Sigmoid colon (tissue), 7 donors: ENCODE data around the gene TRAPPC5. TPM values are rescaled to one million over a fixed set of nuclear protein-coding genes. Genes with fewer than 3 reads are reported as not detected.

Source experiments
- DNase-seq: peaks from one replicate; pipeline ENCODE4 v3.0.0-alpha.2; 2019
- H3K27ac ChIP-seq, 4 donors: fragments of 200-600 bp; sonication (generic); one replicate each; pipeline ENCODE4 v1.5.1; 2016 to 2019; ENCODE audit warnings: mild to moderate bottlenecking in 1 of 4
- H3K27me3 ChIP-seq, 3 donors: fragments of 200-600 bp; sonication (generic); one replicate each; pipeline ENCODE4 v1.5.1; 2019; ENCODE audit warnings: mild to moderate bottlenecking in 1 of 3
- H3K36me3 ChIP-seq, 4 donors: fragments of 200-600 bp; sonication (generic); one replicate each; pipeline ENCODE4 v1.5.1; 2016 to 2019
- H3K4me1 ChIP-seq, 4 donors: fragments of 200-600 bp; sonication (generic); one replicate each; pipeline ENCODE4 v1.5.1; 2017 to 2019
- H3K4me3 ChIP-seq, 4 donors: fragments of 200-600 bp; sonication (generic); one replicate each; pipeline ENCODE4 v1.5.1; 2017 to 2019; ENCODE audit warnings: mild to moderate bottlenecking in 2 of 4, moderate library complexity in 1 of 4
- H3K9me3 ChIP-seq, 4 donors: fragments of 200-600 bp in 3 of 4; sonication (generic) in 3 of 4; one replicate each; pipeline versions ENCODE4 v1.5.1 to v1.6.1; 2013 to 2019
- EP300 ChIP-seq, 4 donors: sonication (generic); formaldehyde crosslinking; IDR thresholded peaks; one replicate each; pipeline ENCODE4 v1.6.1; 2017; ENCODE audit warnings: antibody characterized with exemption in 4 of 4
- POLR2A ChIP-seq, 2 donors: fragments of 450-650 bp; IDR thresholded peaks; one replicate each; pipeline ENCODE4 v1.6.1; 2016; ENCODE audit warnings: antibody characterized with exemption in 2 of 2, mild to moderate bottlenecking in 2 of 2, moderate library complexity in 2 of 2
- POLR2AphosphoS5 ChIP-seq, 4 donors: sonication (generic); formaldehyde crosslinking; IDR thresholded peaks; one replicate each; pipeline ENCODE4 v1.6.1; 2017; ENCODE audit warnings: antibody characterized with exemption in 4 of 4
- WGBS, 2 donors: extraction: QIAGEN DNeasy Blood & Tissue Kit; methylation state at CpG; one replicate each; pipeline ENCODE4 v1.1.7; 2013; 5-methylcytosine and 5-hydroxymethylcytosine counted together
- intact Hi-C: fragments of 100-400 bp; cut with DNase I; formaldehyde crosslinking; loops from one replicate; pipeline ENCODE4 v1.15.1; 2023
- polyA plus RNA-seq, 3 donors: library from polyadenylated mRNA; stranded (reverse); fragments of 200-250 nt; gene quantifications; one replicate each; pipeline ENCODE4 v1.2.3, GENCODE V29; 2013
- total RNA-seq, 4 donors: library from RNA; depleted of rRNA; stranded (reverse); fragments of >200 nt; gene quantifications; one replicate each; pipeline ENCODE4 v1.1.0, GENCODE V29; 2016
- TF ChIP-seq, protein P1 (sequence below), 4 experiments: fragments of 450-650 bp in 3 of 4; fragments of 200-600 bp in 1 of 4; IDR thresholded peaks; one replicate each; pipeline ENCODE4 v1.5.1; 2016 to 2019; ENCODE audit warnings: antibody characterized with exemption in 4 of 4, mild to moderate bottlenecking in 3 of 4, moderate library complexity in 2 of 4
- donor health status: healthy with polysubstance abuse.
- donor health status: Bipolar disorder and iron deficiency.
- donor health status: healthy.

Gene TRAPPC5
- total and polyA plus RNA-seq, 7 donors, result 32.8 to 89.6 (median 55.3) TPM

DNA sequence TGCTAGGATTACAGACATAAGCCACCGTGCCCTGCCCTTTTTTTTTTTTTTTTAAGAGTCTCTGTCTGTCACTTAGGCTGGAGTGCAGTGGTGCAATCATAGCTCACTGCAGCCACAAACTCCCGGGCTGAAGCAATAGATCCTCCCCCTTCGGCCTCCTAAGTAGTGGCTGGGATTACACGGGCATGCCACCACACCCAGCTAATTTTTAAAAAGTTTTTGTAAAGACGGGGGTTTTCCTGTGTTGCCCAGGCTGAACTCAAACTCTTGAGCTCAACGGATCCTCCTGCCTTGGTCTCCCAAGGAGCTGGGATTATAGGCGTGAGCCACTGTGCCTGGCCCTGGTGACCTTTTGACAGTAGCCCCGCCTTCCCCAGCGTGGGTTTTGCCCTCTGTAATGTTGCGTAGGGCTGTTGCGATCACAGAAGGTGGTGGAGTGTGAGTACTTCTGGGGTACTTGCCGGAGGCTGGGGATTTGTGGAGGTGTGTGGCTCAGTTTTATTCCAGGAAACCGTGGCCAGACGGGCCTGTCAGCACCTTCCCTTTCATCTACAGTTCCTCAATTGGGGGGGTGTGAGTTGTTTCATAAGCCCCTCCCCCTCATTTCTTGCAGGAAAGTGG is 23.4 kb upstream of the TRAPPC5 start:
- TF ChIP-seq POLR2A (IDR thresholded peaks at IDR 0.05) (no peak), EP300 (IDR thresholded peaks at IDR 0.05) (no peak), POLR2AphosphoS5 (IDR thresholded peaks at IDR 0.05) (no peak)
- TF ChIP-seq, protein P1, sequence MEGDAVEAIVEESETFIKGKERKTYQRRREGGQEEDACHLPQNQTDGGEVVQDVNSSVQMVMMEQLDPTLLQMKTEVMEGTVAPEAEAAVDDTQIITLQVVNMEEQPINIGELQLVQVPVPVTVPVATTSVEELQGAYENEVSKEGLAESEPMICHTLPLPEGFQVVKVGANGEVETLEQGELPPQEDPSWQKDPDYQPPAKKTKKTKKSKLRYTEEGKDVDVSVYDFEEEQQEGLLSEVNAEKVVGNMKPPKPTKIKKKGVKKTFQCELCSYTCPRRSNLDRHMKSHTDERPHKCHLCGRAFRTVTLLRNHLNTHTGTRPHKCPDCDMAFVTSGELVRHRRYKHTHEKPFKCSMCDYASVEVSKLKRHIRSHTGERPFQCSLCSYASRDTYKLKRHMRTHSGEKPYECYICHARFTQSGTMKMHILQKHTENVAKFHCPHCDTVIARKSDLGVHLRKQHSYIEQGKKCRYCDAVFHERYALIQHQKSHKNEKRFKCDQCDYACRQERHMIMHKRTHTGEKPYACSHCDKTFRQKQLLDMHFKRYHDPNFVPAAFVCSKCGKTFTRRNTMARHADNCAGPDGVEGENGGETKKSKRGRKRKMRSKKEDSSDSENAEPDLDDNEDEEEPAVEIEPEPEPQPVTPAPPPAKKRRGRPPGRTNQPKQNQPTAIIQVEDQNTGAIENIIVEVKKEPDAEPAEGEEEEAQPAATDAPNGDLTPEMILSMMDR (IDR thresholded peaks at IDR 0.05), result no peak
- no peak for DNase-seq
- H3K27ac ChIP-seq, result no peak overlapping the region
- no peaks in the 10 kb centered on the region for H3K9me3 ChIP-seq
- no peak overlapping the region for H3K4me3 ChIP-seq
- 24 to 43% methylated on average over 14 of the region's 14 CpGs for WGBS, 2 donors
- H3K36me3 ChIP-seq, result no peaks in the 10 kb centered on the region
- intact Hi-C loops, result no loop called here
- no peaks in the 10 kb centered on the region for H3K27me3 ChIP-seq
- H3K4me1 ChIP-seq, result peaks cover 0 to 3% (median 3%) of the 10 kb centered on the region in 4 donors

DNA sequence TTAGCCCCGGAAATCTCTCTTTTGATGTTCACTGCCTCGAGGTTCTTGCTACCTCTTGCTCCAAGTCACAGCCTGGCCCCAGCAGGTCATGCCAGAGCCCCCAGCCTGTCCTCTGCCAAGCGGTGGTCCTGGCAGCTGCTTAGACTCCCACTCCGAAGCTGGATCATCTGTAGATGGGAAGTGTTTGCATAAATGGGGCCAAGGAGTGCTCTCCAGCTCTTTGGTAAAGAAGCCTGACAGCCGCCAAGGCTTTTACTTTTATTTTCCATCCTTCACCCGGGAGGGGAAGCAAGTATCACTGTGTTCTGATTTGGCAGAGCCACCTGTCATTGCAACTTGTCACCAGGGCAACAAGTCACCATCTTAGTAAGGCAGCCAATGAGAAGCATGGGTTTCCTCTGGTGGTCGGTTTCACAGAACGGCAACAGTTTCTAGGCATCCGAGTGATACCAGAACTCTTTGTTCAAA is 22.4 kb upstream of the TRAPPC5 start:
- no peaks in the 10 kb centered on the region for H3K9me3 ChIP-seq
- intact Hi-C loops, result no loop called here
- H3K27me3 ChIP-seq, result peaks cover 0 to 7% (median 6%) of the 10 kb centered on the region in 3 donors
- H3K4me1 ChIP-seq, result no peaks in the 10 kb centered on the region
- whole genome bisulfite sequencing, 2 donors, result 29 to 50% methylated on average over 9 of the region's 9 CpGs
- DNase-seq, result no peak
- no peak overlapping the region for H3K4me3 ChIP-seq
- TF ChIP-seq POLR2AphosphoS5 (IDR thresholded peaks at IDR 0.05) (no peak), POLR2A (IDR thresholded peaks at IDR 0.05) (no peak), EP300 (IDR thresholded peaks at IDR 0.05) (no peak)
- TF ChIP-seq, protein P1 (IDR thresholded peaks at IDR 0.05), result no peak
- H3K36me3 ChIP-seq, result no peaks in the 10 kb centered on the region
- no peak overlapping the region for H3K27ac ChIP-seq

DNA sequence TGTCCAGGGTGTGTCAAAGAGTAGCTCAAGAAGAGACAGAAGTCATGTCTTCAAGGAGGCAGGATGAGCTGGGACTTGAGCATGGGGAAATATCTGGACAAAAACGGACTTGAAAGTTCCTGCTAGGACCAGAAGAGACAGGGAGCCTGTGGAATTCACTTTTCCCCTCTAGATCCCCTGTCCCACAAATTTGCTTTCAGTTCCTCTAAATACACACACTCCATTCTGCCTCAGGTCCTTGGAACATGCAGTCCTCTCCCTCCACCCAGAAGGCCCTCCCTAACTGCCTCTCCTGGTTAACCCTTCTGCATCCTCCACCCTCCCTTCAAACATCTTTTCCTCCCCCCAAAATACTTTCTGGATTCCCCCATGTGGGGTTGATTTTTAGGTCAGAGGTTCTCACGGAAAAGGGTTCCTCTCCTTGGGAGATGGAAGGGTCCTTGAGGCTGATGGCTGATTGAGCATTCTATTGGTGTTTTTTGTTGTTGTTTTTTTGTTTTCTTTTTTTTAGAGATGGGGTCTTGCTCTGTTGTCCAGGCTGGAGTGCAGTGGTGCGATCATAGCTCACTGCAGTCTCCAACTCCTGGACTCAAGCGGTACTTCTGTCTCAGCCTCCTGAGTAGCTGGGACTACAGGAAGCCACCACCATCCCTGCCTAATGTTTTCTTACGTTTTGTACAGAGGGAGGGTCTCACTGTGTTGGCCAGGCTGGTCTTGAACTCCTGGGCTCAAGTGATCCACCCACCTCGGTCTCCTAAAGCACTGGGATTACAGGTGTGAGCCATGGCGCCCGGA is 18.7 kb upstream of the TRAPPC5 start:
- intact Hi-C loops, result no loop called here
- DNase-seq, result no peak
- Histone ChIP-seq H3K9me3 (no peaks in the 10 kb centered on the region), H3K27ac (no peak overlapping the region), H3K27me3 (peaks cover 0 to 11% (median 9%) of the 10 kb centered on the region in 3 donors), H3K4me3 (no peak overlapping the region), H3K36me3 (no peaks in the 10 kb centered on the region), H3K4me1 (no peaks in the 10 kb centered on the region)
- WGBS, 2 donors, result 78 to 80% methylated on average over 8 of the region's 8 CpGs
- TF ChIP-seq POLR2AphosphoS5 (IDR thresholded peaks at IDR 0.05) (no peak), EP300 (IDR thresholded peaks at IDR 0.05) (no peak), POLR2A (IDR thresholded peaks at IDR 0.05) (no peak)
- TF ChIP-seq, protein P1 (IDR thresholded peaks at IDR 0.05), result no peak

DNA sequence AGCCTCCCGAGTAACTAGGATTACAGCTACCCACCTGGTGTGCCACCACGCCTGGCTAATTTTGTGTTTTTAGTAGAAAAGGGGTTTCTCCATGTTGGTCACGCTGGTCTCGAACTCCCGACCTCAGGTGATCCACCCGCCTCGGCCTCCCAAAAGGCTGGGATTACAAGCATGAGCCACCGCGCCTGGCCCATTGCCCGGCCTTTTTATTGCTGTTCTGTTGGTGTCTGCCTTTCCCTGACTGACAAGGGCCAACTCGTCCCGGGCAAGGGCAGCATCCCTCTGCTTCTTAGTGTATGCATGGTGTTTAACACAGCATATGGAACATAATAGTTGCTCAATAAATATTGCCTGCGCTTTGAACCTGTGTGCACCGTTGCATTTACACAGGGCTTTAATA is 18.0 kb upstream of the TRAPPC5 start:
- WGBS, 2 donors, result 36 to 80% methylated on average over 14 of the region's 14 CpGs
- no peak for TF ChIP-seq POLR2A (IDR thresholded peaks at IDR 0.05)
- TF ChIP-seq, protein P1 (IDR thresholded peaks at IDR 0.05), result no peak
- TF ChIP-seq POLR2AphosphoS5 (IDR thresholded peaks at IDR 0.05), result no peak
- no peak for TF ChIP-seq EP300 (IDR thresholded peaks at IDR 0.05)
- H3K27me3 ChIP-seq, result peaks cover 0 to 11% (median 9%) of the 10 kb centered on the region in 3 donors

More for the DNA sequence above, 18.0 kb upstream of the TRAPPC5 start:
- Histone ChIP-seq H3K36me3 (no peaks in the 10 kb centered on the region), H3K27ac (no peak overlapping the region), H3K4me3 (no peak overlapping the region), H3K4me1 (no peaks in the 10 kb centered on the region), H3K9me3 (no peaks in the 10 kb centered on the region)
- no peak for DNase-seq
- intact Hi-C loops, result no loop called here
